Measurements from ENCODE around the gene WNT5A.

Gene WNT5A

DNA sequence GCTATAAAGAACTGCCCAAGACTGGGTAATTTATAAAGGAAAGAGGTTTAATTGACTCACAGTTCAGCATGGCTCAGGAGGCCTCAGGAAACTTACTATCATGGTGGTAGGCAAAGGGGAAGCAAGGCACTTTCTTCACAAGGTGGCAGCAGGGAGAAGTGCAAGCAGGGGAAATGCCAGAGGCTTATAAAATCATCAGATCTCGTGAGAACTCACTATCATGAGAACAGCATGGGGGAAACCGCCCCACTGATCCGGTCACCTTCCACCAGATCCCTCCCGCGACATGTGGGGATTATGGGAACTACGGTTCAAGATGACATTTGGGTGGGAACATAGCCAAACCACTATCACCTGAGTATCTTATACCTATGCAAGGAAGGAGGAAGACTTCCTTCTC lies 18.0 kb upstream of the WNT5A start:
- peak; percentile 46 for DNase-seq

DNA sequence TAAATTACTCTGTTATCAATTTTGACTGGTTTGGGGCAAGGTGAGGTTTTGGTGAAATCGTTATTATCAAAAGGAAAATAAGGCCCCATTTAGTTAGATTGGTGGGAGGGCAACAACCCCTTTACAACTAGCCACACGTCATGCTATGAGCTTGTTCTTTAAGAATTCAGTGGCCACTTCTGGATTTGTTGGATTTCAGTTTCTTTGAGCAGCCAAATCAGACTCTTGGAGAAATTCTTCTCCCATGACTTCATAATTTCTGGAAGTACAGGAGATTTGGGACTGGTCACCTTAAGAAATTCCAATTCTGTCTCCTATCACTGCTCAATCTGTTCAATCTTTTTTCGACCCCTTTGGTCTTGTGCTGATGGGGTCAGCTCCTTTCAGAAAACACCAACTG lies 14.8 kb upstream of the WNT5A start:
- DNase-seq = peak; percentile 79

DNA sequence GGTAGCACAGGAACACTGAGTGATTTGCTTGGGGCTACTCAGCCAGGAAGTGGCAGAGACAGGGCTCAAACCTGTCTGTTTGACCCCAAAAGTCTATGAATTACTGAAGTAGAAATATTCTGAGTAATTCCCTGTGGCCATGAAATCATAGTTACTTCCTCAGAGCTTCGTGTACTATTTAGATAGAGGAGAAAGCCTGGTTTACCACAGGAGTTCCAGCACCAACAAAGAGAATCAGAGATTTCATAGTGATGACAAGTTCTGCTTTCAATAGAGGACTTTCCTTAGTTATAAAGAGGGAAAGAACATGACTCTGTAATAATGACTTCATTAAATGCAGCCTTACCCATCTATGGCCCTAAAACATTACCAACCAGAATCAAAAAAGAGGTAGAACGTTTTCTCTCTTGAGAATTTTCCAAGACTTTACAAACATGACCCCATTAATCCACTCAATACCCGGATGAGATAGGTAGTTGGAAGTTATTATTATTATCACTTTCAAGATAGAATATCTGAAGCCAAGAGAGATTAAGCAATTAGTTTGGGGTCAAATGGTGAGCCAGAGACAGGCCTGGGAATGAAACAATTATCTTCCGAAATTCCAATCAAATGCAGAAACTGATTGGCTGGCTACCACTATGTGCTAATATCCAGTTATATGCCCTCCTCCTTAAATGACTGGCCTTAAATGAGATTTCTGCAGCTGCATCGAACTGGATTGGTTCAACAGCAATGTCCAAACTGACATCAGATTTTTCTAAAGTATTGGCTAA lies 13.6 kb upstream of the WNT5A start:
- DNase-seq = peak; percentile 57

DNA sequence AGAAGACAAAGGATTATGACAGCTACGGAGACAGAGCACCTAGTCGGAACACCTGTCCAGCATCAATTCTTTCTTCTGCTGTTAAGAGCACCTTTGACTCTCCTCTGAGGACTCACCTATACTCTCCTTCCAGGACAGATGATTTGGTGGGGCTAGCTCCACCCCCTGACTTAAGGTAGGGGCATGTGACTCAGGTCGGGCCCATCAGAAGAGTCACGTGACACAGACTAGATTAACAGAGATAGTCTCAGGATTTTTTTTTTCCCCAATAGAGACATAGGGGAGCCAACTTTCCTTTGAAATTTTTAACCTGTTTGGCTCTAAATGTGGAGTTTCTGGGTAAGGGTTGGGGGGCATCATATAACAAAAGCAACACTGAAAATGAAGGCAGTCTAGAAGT lies 11.4 kb upstream of the WNT5A start:
- no peak for DNase-seq

DNA sequence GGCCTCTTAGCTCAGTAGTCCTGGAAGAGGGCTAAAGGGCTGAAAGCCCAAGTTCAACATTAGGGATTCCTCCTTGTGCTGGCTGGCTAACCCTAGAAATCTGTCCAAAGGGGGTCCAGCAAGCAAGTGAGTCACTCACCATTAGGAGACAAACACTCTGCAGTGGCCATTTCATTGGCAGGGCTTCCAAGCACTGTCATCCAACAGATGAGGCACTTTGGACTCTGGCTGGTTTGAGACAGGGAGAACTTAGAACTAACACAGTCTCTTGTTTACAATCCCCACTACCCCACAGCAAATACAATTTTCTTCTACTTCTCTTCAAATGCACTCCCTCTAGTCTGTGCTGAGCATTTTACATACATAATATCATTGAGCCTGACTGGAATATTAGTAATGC lies 10.1 kb upstream of the WNT5A start:
- DNase-seq = no peak

DNA sequence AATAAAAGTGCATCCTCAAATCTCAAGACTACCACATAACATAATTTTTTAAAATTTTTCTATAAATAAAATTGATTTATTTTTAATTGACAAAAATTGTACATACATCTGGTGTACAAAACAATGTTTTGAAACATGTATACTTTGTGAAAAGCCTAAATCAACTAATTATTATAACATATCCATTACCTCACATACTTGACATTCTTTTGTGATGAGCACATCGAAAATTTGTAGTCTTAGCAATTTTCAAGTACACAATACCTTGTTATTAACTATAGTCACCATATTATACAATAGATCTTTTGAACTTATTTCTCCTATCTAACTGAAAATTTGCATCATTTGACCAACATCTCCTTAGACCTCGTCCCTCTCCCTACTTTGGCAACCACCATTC lies 7.9 kb upstream of the WNT5A start:
- DNase-seq = no peak

DNA sequence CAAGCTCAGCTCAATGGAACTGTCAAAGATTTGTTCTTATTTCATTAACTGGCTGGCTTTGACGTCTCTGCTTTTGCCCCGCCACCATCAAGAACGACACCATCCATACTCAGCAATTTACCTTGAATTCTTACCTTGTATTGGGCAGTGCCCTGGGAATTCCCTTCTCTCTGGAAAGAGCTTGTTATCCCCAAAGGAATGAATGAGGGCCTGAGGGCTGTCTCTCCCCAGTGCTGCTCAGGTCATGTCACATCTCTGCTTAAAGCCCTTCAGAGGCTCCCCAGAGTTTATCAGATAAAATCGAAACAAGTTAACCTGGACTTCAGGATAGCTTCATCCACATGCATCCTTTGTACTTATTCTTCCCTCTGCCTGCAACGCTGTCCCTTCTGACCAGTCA lies 5.9 kb upstream of the WNT5A start:
- no peak for DNase-seq

DNA sequence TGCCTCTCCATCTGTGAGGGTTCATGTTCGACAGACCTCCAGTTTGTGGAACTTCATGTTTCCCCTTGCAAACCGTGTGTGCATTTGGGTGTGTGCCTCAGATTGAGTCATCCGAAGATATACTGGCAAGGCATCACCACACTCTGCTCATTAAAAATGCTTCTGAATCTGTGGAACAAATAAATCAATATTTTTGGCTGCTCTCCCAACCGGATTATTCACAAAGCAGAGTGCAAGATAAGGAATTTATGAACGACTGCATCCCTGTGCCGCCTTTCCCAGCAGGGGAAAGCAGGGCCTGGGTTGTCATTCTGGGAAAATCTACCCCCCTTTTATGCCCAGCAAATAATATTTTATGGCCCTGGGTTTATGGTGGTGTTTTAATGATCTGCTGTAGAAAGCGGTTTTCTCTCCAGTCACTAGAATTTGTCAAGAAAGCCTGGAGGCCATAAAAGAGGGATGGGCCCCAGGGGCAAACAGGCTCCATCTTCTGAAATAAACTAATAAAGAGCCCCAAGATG lies 4.2 kb upstream of the WNT5A start:
- DNase-seq = peak; percentile 98

DNA sequence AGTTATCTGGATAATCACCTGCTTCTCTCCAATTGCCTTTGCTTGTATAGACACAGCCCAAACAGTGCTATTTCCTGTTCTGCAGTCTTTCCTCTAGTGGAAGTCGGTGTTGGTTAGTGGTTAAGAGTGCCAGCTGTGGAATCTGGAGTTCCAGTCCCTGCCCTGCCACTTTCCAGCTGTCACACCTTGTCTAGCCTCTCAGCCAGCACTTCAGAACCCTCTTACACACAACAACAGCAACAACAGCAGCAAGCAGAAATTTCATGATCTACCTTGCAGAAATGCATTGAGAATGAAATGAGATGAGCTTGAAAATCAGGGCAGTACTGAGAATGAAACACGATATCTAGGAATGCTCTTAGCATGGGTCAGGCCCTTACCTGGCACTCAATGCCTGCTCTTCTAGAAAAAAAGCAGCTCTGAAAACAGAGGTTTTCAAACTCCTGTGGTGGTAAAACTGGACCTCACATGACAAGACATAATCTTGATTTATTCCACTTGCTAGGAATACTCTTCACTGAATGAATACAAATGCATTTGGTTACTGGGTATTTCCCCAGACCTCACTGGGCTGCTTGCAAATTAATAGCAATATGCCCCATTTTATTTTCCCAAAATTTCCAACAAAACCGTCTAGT lies 3.3 kb upstream of the WNT5A start:
- peak; percentile 17 for DNase-seq

DNA sequence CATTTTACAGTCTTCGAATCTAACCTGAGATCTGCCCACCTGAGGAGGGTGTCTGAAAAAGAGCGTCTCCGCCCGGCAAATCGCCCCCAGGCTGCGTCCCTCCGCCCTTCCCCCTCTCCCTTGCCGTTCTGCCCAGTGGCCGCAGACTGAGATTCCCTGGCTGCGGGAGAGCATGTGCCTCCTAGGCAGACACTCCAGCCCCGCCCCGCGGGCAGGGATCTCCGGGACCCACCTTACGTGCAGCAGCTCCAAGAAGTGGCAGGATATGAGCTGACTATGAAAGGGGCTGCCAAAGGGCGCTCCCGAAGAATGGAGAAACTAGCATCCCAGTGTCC lies 2.7 kb upstream of the WNT5A start:
- DNase-seq = no peak

DNA sequence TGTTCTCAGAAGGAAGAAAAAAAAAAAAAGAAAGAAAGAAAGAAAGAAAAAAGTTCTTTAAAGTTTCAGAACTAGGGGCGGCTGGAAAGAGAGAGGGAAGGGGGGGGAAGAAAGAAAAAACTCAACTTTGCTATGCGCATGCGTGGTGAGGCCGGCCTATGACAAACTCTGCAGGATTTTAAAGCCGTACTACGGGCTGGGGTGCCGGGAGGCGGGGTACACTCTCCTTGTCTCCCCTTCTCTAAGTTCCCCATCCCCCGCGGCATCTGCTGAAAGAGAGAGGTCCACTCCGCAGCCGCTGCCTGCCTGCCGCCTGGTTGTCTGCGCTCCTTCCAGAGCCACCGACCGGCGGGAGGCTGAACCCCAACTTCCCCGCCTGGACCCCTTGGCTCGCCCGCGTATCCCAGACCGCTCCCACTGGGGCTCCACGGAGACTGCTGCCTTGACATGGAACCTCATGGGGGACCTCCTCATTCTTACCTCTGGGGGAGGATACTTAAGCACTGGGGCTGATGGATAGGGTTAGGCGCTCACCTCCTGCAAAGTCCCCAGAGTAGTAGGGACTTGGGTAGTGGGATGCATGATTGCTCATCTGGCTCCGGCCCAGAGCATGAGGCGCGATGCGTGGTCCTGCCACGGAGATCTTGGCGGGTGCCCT lies 1.4 kb upstream of the WNT5A start:
- peak; percentile 90 for DNase-seq

DNA sequence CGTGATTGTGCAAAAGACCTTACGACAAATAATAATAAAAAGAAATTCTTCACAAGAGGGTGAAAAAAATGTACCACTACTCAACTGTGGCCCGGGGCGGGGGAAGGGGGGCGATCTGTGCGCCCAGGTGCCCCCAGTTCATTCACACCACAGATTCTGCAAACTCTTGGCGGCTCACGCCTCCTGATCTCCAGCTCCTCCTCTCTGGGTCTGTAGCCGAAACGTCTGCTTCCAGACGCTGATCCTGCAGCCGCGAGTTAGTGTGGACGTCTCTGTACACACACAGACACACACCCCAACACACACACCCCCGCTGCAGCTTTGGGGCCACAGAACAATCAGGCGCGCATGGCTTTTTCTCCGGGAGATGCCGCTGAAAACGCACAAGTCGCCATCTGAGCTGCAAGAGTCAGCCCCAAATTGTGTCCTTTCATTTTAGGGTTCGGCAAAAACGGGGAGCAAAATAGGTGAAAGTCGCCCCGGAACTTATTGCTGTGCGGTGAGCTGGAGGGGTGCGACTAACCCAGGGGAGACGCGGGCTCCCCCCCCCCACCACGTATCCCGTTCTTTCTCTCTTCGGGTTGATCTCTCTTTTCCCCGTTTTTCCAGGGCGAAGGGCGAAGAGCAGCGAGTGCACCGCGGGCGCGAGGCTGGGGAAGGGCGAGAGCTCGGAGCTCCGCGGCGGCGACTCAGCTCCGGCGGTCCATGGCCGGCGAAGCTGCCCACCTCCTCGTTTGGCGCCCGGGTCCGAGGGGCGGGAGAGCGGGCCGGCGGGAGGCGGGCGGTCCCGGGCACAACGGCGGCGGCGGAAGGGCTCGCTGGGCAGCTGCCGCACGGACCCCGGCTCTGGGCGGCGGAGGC lies 505 bp upstream of the WNT5A start:
- peak; percentile 78 for DNase-seq

DNA sequence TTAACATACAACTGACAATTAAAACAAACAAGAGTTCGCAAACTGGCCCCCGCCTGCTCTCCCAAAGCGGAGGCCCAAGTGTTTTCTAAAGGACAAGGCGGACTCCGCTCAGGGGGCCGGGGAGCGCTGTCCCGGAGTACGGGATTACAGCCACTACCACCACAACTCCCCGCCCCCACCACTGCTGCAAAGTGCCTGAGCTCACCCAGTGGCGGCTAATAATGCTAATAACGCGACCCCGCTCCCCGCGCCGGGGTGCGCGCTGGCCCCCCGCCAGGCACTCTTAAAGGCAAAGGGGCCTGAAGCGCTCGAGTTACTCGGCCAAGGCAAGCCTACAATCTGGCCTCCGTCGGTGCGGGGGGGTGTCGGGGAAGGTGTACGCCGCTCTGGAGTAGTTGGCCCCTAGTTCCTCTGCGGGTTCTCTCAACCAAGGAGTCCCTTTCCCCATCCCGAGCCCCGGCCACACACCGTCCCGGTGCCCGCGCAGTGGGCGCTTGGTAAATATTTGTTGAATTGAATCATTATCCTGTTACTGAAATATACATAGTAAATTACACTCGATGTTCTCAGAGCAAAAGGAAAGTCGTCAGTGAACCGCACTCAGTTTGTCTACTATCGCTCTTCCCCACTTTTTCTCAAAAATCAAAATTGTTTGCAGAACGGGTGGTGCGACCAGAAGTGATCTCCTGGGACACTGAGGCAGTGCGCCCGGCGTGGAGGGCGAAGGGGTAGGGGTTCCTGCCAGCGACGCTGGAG lies 827 bp downstream of the WNT5A start:
- DNase-seq = peak; percentile 86

DNA sequence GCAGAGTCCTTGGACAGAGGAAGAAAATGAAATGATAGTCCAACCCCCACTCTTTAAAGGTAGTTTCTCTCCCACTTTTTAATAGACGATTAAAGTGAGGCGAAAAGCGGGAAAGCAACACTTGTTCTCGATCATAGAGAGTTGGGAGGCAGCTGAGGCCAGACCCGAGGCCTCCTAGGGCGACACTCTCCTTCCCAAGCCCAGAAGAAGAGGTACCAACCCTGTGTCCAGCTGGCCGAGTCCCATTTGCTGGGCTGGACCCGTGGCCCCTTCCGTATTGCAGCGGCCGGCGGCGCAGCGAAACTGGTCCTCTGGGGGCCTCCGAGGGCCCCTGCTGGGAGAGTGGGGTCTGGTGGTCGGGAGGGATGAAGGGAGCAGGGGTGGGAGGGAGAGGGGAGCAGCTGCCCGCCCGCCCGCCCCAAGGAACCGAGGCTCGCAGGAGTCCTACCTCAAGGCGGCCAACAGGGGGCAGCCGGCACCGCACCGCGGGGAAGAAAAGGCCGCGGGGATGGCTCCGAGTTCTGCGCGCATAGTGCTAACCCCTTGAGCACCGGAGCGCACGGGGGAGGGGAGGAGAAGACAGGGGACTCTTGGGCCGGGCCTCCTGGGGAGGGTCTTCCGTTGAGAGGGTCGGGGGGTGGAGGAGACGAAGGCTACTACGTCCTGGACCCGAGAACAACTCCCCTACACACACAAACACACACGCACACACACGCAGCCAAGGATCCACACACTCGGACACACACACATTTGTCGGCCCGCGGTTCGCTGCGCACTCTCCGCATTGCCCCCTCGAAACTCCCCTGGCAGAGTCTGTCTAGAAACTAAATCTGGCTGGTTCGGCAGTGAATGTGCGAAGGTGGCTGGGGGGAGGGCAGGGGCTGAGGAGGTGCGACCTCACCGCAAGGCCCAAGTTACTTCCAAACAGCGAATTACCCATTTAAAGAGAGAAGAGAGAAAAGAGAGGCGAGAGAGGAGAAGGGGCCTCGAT lies 2.0 kb downstream of the WNT5A start:
- DNase-seq = peak; percentile 88

DNA sequence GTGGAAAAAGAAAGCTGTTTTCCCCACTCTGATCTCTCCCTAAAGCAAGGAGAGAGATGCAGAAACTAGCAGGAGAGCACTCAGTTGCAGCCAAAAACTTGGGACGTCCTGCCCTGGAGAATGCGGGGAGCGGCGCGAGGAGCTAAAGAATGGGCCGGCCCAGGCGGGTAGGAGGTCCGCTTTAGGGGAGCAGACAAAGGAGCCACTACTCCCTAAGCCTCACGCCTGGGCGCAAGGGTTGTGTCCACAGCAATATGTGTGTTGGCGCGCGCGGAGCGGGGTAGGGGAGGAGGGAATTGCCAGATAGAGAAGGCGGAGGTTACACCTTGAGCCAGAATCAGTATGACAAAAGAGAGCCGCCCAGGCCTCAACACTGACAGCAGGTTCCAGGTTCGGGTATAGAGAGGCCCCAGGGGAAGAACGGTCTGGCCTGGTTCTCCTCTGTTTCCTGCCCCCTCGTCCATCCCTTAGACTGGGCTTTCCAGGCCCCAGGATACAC lies 2.9 kb downstream of the WNT5A start:
- peak; percentile 57 for DNase-seq

DNA sequence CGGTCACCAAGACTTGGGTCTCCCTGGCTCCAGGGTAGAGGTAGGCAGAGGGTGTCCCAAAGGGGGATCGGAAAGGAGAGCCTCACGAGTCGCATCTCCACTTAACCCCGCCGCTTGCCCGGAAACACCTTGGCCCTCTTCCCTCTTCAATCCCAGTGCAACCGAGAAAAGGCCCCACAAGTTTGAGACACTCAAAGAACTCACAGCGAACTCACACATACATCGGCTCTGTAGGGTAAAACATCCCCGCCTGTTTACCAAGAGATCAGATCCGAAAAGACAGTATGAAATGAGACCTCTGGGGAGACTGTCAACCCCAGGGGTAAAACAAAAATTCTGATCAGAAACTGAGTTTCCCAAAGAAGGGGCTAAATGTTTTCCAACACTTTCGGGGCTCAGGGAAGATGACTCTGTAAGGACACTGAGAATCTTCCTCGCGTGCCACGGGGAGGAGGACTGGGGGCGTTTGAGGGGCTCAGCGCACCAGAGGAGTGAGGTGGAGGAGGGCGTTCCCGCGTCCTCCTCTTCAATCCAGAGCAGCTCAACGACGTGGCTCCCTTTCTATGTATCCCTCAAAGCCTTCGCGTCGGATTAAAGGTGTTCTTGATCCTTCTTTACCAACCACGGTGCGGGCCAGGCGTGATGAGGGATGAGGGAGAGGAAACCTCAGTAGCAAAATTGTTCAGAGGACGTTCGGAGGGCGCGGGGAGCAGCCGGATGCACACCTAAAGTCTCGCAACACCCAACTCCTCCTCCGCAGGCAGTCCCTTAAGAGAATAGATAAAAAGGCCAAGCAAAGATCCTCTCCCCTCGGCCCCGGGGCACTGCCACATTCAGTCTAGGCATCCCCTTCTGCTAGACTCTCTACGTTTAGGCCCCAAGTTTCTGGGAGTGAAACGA lies 3.7 kb downstream of the WNT5A start:
- peak; percentile 47 for DNase-seq

DNA sequence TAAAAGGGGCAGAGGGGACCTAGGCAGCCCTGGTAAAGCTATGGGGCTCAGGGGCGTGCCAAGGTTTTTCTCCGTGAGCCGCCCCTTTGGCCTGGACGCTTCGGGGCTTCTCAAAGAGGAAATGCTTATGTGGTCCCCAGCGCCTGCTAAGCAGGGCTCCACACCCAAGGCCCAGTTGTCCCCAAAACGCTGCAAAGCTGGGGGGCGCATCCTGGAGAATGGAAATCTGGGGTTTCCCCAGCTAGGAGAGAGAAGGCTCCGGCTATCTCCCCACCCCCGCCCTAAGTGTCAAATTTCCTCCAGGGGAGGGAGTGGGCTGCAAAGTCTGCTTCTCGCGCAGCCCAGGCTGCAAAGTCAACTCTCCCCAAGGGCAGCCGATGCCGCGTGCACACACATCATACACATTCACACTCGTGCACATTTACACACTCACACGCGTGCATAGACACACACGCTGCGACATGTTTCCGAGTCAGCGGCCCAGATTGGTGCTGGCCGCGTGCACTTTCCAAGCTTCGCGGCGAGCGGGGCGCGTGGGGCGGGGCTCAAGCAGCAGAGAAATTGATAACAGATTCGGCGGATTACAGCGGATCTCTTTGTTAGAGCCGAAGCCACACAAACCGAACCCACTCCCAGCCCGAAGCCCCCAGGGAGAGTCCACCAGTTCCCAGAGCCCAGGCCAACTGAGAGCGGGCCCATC lies 4.5 kb downstream of the WNT5A start:
- peak; percentile 78 for DNase-seq

DNA sequence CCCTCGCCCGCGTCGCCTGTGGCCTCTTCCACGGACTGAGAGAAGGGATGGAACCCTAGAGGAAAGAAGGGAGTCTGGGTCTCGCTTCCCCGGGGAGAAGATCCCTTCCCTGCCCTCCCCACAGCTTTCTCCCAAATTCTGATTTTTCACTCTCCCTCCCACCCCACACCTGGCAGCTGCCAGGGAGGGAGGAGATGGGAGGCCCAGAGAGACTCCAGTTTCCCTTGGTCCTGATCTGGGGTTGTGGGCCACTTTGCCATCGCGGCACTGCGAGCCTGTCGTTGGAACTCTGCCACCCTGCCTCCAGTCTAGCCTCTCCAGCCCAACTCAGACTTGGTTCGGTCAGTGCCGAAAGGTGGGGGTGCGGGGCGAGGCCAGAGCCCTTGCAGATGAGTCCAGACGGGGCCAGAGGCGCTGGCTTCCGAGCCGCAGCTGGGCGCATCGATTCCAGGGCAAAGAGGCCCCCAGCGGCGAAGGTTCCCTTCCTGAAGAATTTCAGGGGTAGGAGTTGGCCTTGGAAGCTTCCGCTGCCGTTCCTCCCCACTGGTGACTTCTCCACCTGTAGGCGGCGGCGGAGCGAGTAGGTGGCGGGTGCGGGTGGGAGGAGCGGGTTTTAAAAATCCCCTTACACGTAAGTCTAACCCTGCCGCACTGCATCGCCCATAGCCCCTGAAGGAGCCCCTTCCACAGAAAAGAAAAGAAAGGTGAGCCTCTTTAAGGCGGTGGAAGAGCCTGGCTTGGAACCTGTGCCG lies 5.2 kb downstream of the WNT5A start:
- peak; percentile 81 for DNase-seq

Data from EL (cell line).